GM11168 (cell line): Measurements from ENCODE around the gene TINAG.

Experiments
- in situ Hi-C: fragments of 300-500 bp; cut with MboI; formaldehyde crosslinking; loops from one replicate; pipeline ENCODE4 v1.12.0; 2022; ENCODE audit warnings: low sequenced_read_pairs; ENCODE audit not compliant: unreplicated experiment

Gene TINAG

DNA sequence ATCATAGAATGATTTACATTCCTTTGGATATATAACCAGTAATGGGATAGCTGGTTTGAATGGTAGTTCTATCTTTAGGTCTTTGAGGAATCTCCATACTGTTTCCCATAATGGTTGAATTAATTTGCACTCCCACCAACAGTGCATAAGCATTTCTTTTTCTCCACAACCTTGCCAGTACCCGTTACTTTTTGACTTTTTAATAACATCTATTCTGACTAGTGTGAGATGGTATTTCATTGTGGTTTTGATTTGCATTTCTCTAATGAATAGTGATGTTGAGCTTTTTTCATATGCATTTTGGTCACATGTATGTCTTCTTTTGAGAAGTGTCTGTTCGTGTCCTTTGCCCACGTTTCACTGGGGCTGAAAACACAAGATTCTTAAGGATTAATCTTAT lies 107.3 kb downstream of the TINAG start:
- in situ Hi-C loops: no loop called here

DNA sequence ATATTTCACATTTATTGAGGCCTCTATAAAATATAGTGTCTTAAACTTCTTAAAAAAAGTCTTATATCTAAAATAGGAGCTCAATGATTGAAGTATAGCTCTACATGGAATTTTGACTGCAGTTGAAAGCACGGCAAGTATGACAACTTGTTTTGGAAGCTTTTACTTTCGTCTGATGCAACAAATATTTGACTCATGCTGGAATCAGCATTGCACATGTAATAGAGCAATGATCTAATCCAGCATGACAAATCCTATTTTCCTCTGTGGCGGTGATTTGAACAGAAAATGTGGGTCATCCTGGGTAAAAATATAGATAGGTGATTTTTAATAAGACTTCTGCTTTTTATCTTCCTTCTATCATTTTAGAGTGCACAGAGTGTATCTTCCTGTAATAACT lies 111.6 kb downstream of the TINAG start:
- in situ Hi-C loops: no loop called here

DNA sequence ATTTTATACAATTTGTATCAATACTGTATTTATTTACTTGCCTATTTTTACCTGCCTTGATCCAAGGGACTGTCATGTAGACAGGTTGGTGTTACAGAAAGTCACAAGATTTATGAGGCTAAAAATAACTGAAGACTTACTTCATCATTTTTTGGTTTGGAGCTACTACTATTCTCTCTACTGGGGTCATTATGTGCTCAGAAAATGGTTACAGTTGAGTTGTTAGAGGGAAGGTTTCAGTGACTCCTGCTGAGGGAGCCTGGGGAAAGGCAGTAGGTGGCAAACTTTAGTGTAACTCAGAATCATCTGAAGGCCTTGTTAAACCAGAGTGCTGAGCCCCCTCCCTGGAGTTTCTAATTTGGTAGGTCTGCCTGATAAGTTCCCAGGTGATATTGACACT lies 118.8 kb downstream of the TINAG start:
- in situ Hi-C loops: no loop called here

DNA sequence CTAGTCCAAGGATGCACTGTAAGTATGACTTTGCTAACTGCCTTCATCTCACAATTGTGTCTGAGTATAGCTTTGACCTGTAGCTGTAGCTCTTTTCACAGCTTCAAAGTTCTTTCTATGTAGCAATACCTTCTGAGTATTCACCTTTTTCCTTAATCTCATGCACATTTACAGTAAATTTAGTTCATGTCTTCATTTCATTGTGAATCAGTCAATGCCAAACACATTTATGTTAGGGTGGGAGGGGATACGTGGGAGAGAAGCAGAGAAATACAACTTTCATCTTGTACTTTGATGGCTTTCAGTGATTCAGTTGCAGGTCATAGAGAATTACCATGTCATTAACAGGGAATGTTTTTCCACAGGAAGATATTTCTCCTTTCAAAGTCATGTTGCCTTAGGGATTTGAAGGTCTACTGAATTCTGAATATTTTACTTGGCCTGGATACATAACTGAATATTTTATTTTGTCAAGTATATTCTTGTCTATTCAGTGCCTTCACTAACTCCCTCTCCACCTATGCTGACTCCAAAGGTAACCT lies 119.2 kb downstream of the TINAG start:
- in situ Hi-C loops: no loop called here

DNA sequence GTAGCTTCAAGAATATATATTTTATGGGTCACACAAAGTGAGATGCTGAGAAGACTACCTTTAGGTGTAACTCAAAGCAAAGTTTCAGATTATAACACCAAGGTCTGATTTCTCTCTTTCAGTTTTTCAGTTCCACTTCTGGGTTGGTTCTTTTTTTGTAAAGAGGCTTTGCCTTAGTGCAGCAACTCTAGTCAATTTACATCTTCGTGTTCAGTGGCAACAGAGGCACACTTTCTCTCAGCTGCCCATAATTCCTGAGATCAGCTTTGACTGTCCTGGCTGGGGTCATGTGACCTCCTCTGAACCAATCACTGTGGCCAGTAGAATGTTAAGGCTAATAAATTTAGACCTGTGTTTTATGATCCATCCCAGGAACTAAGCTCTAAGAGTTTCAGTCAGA lies 120.2 kb downstream of the TINAG start:
- in situ Hi-C loops: no loop called here

DNA sequence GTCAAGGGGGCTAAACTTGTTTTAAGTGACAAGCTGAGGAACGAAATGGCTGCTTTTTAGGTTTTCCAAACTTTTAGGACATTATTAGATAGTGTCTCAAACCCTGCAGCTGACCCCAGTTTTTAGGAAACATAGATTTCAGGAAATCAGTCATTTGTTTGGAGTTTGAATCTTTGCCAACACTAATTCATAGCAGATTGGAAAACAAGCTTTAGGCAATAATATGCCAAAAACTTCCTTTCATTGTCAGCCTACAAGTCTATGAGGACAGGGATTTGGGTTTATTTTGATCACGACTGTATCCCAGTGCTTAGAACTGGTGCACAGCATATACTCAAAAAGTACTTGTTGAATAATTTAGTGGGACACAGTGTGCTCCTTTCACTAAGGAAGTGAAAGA lies 123.2 kb downstream of the TINAG start:
- in situ Hi-C loops: no loop called here
